ENCODE results near the gene CHST14. TPM values are rescaled to one million over a fixed set of nuclear protein-coding genes. Genes with fewer than 3 reads are reported as not detected.
A peak's percentile ranks its signal among the peaks of the same experiment; 100 is the strongest.

Gene CHST14
- total RNA-seq (2022) (5.8 and 7.3 TPM in 2 replicates), Bru-seq, nascent RNA (percentile 42 among the genes with signal in this experiment), BruChase-seq, experiment 1, labeled RNA remaining after a 6-hour chase (percentile 73 among the genes with signal in this experiment), BruChase-seq, experiment 2, labeled RNA remaining after a 2-hour chase (percentile 59 among the genes with signal in this experiment)
- long read RNA-seq, transcript CHST14-201 (1 exons, 3,574 nt), result major isoform, 5 of 5 reads
- long read RNA-seq, partial matches to known transcripts, result 0 of 5 reads
- long read RNA-seq, other reads (novel, unspliced or antisense), result 0 of 5 reads

GRCh38 chr15:40470423-40471104 is at the start of gene CHST14:
TSS of gene CHST14 (plus strand) at chr15:40470984. CDS start at chr15:40471214, 230 bp downstream.
- H3K27ac Mint-ChIP-seq (ENCODE audit: low read depth, unreplicated experiment), result peak within 1 kb of the TSS; percentile 47
- POLR2A ChIA-PET, result interaction anchor here (0.7 to 2.4 kb wide), 4 partner anchors 14 to 94 kb away, joined by 3 to 12 read pairs (median 6); partner anchors contain the start of gene CCDC32
- TF ChIP-seq CTCF (IDR thresholded peaks at IDR 0.05; ENCODE audit: unreplicated experiment), result no peak
- H3K4me3 Mint-ChIP-seq (ENCODE audit: unreplicated experiment), result peak within 1 kb of the TSS; percentile 69
- peak; percentile 27 for DNase-seq (ENCODE audit: unreplicated experiment)
- H3K4me1 Mint-ChIP-seq (ENCODE audit: insufficient read depth, unreplicated experiment), result no peaks in the 10 kb centered on the region
- intact Hi-C loops (cut with micrococcal nuclease), result no loop called here
- BruUV-seq (replicated peaks), result no TSS peak
- CTCF ChIA-PET, result interaction anchor here (0.5 to 1.3 kb wide), 2 partner anchors 21 to 29 kb away, joined by 3 read pairs; no protein-coding TSS in a partner anchor
- no peaks in the 10 kb centered on the region for H3K27me3 Mint-ChIP-seq (ENCODE audit: insufficient read depth, unreplicated experiment)
- H3K36me3 Mint-ChIP-seq (ENCODE audit: insufficient read depth, unreplicated experiment), result peaks cover 13% of the 10 kb centered on the region
- no peaks in the 10 kb centered on the region for H3K9me3 Mint-ChIP-seq (ENCODE audit: unreplicated experiment)

GRCh38 chr15:40421246-40422157 is 49.3 kb upstream of the CHST14 start:
- Mint-ChIP-seq H3K9me3 (ENCODE audit: unreplicated experiment) (no peaks in the 10 kb centered on the region), H3K4me1 (ENCODE audit: insufficient read depth, unreplicated experiment) (peaks cover 19% of the 10 kb centered on the region), H3K27ac (ENCODE audit: low read depth, unreplicated experiment) (peak overlapping the region; percentile 73), H3K36me3 (ENCODE audit: insufficient read depth, unreplicated experiment) (peaks cover 29% of the 10 kb centered on the region), H3K27me3 (ENCODE audit: insufficient read depth, unreplicated experiment) (no peaks in the 10 kb centered on the region), H3K4me3 (ENCODE audit: unreplicated experiment) (peak overlapping the region; percentile 14)
- POLR2A ChIA-PET, result interaction anchor here (1.0 to 3.5 kb wide), 11 partner anchors 16 to 207 kb away, joined by 3 to 33 read pairs (median 4); partner anchors contain the start of genes INAFM2 and IVD
- CTCF ChIA-PET, result interaction anchor here (0.6 to 9.9 kb wide), 31 partner anchors 10 to 311 kb away, joined by 3 to 107 read pairs (median 5); partner anchors contain the start of genes CCDC9B, INAFM2 and KNSTRN
- DNase-seq (ENCODE audit: unreplicated experiment), result peak; percentile 68
- peak; percentile 92 for TF ChIP-seq CTCF (IDR thresholded peaks at IDR 0.05; ENCODE audit: unreplicated experiment)
- no TSS peak for BruUV-seq (replicated peaks)
- intact Hi-C loops (cut with micrococcal nuclease), result loop anchor here (1.0 to 2.0 kb wide), 3 partner anchors 53 to 101 kb away; no protein-coding TSS in a partner anchor

GRCh38 chr15:40424483-40425115 is 46.2 kb upstream of the CHST14 start:
- H3K36me3 Mint-ChIP-seq (ENCODE audit: insufficient read depth, unreplicated experiment), result peaks cover 4% of the 10 kb centered on the region
- no peak for TF ChIP-seq CTCF (IDR thresholded peaks at IDR 0.05; ENCODE audit: unreplicated experiment)
- peak overlapping the region; percentile 7 for H3K27ac Mint-ChIP-seq (ENCODE audit: low read depth, unreplicated experiment)
- peaks cover 19% of the 10 kb centered on the region for H3K4me1 Mint-ChIP-seq (ENCODE audit: insufficient read depth, unreplicated experiment)
- no peaks in the 10 kb centered on the region for H3K9me3 Mint-ChIP-seq (ENCODE audit: unreplicated experiment)
- no peaks in the 10 kb centered on the region for H3K27me3 Mint-ChIP-seq (ENCODE audit: insufficient read depth, unreplicated experiment)
- intact Hi-C loops (cut with micrococcal nuclease), result no loop called here
- no TSS peak for BruUV-seq (replicated peaks)
- CTCF ChIA-PET, result interaction anchor here (0.6 to 9.9 kb wide), 5 partner anchors 56 to 207 kb away, joined by 3 to 107 read pairs (median 7); no protein-coding TSS in a partner anchor
- no peak for DNase-seq (ENCODE audit: unreplicated experiment)
- POLR2A ChIA-PET, result no interaction called here
- no peak overlapping the region for H3K4me3 Mint-ChIP-seq (ENCODE audit: unreplicated experiment)

All from MCF 10A (cell line).